ENCODE results near the gene SRL.
A peak's percentile ranks its signal among the peaks of the same experiment; 100 is the strongest.
"Not testable (repeated sequence)": the region's sequence is repeated elsewhere in the genome, so short reads cannot be mapped to it uniquely, and the experiment has no call there.

Gene SRL

GRCh38 chr16:4257646-4258556, 16.0 kb upstream of the SRL start:
- no peak for DNase-seq

GRCh38 chr16:4253394-4254150, 11.7 kb upstream of the SRL start:
- peak; percentile 98 for DNase-seq

GRCh38 chr16:4253012-4253393, 11.1 kb upstream of the SRL start:
- not testable (repeated sequence) for DNase-seq

GRCh38 chr16:4249530-4250308, 7.8 kb upstream of the SRL start:
- DNase-seq, result no peak

GRCh38 chr16:4247460-4247784, 5.5 kb upstream of the SRL start:
- DNase-seq, result no peak

GRCh38 chr16:4246777-4247459, 5.0 kb upstream of the SRL start:
- no peak for DNase-seq

- DNase-seq, result no peak
Observed at GRCh38 chr16:4245077-4245791, 3.4 kb upstream of the SRL start.

- peak; percentile 37 for DNase-seq
Observed at GRCh38 chr16:4244254-4245076, 2.6 kb upstream of the SRL start.

GRCh38 chr16:4241258-4241927, 487 bp downstream of the SRL start:
- DNase-seq, result no peak

GRCh38 chr16:4240624-4241023, 1.3 kb downstream of the SRL start:
- no peak for DNase-seq

GRCh38 chr16:4239682-4240175, 2.2 kb downstream of the SRL start:
- no peak for DNase-seq

GRCh38 chr16:4239020-4239419, 2.9 kb downstream of the SRL start:
- DNase-seq, result no peak

GRCh38 chr16:4233431-4233830, 8.4 kb downstream of the SRL start:
- no peak for DNase-seq

- no peak for DNase-seq
Observed at GRCh38 chr16:4232541-4233386, 9.1 kb downstream of the SRL start.

GRCh38 chr16:4231886-4232285, 10.0 kb downstream of the SRL start:
- no peak for DNase-seq

GRCh38 chr16:4231367-4231766, 10.5 kb downstream of the SRL start:
- DNase-seq, result no peak

GRCh38 chr16:4227040-4227332, 14.9 kb downstream of the SRL start:
- DNase-seq, result no peak

- no peak for DNase-seq
Observed at GRCh38 chr16:4226251-4227039, 15.4 kb downstream of the SRL start.

GRCh38 chr16:4225075-4225474, 16.8 kb downstream of the SRL start:
- no peak for DNase-seq
